GM19193 (cell line): ENCODE results near the gene SLC25A3.

Experiments used
- POLR2A ChIP-seq: IDR thresholded peaks from 4 replicates; pipeline ENCODE4 v1.6.1; 2011; ENCODE audit not compliant: insufficient read depth, insufficient read length; ENCODE audit errors: extremely low read depth

SLC25A3 gene

DNA sequence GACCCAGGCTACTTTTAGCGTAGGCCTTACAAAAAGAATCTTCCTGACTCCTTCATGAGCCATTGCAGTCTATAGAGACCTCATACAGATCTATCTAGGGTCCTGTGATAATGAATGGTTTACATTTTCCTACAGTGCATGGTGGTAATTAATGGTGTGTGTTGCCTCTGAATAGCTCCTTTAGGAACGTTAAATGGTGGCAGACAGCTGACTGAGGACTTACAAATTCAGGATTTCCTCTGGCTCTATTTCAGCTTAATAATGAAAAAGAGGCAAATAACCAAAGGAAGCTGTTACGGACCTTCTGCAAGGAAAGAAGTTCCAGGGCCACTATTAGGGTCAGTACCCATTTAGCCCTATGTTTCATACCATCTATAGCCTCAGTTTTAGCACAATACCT is 46.0 kb downstream of the SLC25A3 start:
- no peak for TF ChIP-seq POLR2A

DNA sequence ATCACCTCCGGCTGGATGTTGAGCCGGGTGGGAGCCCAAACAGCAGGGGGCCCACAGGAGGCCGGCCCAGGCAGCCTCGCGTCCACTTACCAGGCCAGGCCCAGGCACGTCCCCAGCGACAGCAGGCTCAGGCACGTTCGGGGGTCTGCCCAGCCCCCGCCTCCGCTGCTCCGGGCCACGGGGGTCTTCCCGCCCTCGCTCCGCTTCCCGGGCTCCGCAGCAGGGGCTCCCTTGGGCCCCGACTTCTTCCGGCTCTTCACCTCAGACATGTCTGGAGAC is 50.9 kb downstream of the SLC25A3 start:
- TF ChIP-seq POLR2A: peak; percentile 41

DNA sequence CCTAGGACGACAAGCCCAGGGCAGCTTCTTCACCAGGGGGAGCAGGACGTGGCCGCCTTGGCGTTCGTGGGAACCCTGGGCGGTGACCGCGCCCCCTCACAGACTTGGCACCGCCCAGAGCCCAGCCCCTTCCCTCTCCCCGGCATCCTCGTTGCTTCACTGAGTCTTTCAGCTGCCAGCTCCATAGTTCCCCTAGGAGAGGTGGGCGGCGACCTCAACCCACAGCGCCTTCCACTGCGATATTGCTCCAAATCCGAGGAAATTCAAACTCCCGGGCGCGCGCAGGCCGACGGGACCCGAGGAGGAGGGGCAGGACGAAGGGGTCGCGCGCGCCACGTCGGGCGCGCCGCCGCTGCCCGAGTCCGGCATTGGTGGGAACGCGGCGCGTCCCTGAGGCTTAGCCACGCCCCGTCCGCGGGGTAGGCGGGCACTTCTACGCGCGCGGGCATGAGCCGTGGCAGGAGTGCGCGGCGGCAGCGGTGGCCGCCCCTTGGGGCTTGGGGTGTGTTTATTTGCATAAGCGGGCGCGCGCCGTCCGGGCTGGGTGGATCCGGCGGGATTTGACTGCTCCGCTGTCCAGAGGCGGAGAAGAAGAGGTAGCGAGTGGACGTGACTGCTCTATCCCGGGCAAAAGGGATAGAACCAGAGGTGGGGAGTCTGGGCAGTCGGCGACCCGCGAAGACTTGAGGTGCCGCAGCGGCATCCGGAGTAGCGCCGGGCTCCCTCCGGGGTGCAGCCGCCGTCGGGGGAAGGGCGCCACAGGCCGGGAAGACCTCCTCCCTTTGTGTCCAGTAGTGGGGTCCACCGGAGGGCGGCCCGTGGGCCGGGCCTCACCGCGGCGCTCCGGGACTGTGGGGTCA is 51.5 kb downstream of the SLC25A3 start, which contains the start of the genes APAF1 and IKBIP:
APAF1 (plus strand) TSS at position 579 of the 860 bp plus-strand sequence. CDS start 3,070 bp downstream, outside the sequence.
IKBIP (minus strand) TSS at position 77 of the 860 bp plus-strand sequence. CDS start 87 bp downstream, outside the sequence.
- peak; percentile 84 for TF ChIP-seq POLR2A

DNA sequence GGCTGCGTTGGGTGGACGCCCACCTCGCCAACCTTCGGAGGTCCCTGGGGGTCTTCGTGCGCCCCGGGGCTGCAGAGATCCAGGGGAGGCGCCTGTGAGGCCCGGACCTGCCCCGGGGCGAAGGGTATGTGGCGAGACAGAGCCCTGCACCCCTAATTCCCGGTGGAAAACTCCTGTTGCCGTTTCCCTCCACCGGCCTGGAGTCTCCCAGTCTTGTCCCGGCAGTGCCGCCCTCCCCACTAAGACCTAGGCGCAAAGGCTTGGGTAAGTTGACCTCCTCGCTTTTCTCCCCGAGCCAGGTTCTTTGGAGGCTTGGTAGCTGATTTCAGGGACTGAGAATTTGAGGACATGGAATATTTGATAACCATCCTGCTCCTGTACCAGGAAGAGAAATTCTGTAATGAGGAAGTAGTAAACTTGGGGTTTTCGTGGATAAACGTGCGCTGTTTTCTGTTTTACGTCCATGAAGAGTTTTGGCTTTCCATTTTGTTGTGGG is 52.1 kb downstream of the SLC25A3 start:
- TF ChIP-seq POLR2A: no peak

DNA sequence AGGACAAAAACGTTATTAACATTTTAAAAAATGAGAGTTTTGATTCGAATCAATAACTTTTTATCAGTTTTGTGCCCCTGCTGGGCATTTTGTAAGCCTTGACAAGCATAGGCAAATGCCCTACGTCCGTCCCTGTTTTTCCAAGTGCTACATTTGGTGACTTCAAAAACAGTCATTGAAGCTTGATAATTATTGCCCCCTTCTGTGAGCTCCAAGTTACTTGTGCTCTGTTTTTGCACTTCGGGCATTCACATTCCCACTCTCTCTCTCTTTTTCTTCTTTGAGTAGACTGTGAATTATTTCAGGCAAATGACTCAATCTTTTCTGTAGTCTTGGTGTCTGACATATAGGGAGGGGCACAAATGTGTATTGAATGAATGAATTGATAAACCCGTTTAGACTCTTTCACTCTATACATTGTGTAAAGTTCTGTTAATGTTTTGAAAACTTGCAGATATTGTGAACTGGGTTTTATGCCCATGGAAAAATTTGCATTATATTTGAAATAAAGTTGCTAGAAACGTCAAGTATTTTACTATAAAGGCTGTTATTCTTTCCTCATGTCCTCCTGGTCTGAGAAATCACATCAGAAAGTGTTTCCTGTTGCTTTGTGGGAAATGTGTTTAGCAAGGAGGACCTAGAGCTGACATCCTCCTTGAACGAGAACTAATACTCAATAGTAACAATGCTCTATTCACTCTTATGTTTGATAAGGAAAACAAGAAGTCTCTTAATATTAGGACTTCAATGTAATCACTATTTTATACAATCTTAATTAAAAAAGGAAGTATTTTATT is 53.0 kb downstream of the SLC25A3 start:
- TF ChIP-seq POLR2A: no peak

DNA sequence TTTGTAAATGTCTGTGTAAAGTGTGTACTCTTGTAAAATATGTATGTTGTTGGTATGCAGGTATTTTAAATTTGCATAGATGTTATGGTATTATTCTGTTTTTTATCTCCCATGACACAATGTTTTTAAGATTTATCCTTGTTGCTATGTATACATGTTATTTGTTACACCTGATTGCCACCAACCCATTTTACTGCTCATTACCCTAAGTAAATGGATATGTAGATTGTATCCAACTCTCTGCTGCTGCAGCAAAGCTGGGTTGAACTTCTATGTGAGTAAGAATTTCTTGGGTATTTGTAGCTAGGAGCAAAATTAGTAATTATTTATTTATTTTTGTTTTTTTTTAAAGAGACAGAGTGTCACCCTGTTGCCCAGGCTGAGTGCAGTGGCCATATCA is 57.8 kb downstream of the SLC25A3 start:
- no peak for TF ChIP-seq POLR2A

DNA sequence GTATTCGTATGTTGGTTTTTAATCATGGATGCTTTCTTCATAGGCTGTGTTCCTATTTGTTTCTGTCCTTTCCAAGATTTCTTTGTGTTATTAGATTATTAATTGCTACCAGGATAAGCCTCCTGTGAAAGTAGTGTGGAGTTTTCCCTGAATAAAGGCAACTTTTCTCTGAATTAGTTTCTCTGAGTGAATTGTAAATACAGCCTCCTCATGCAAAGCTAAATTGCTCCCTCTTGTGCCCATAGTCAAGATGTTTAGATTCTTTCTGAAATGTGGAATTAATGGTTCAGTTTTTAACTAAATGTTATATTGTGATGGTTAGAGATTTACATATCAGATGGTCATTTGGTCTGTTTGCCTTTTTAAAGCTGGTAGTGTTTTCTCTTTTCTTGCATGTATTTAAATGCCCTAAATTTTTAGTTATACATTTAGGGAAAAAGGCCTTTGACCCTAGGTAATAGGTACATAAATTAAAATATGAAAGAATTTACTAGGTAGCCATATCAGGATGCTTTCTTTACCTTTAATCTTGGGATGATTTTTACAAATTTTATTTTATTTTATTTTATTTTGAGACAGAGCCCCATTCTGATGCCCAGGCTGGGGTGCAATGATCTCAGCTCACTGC is 60.5 kb downstream of the SLC25A3 start:
- TF ChIP-seq POLR2A: no peak
